Stomach smooth muscle (tissue), 2 donors: ENCODE results near the gene GNAO1.

Experiments
- H3K27ac ChIP-seq: one replicate; pipeline ENCODE4 v1.7.0; 2013; ENCODE audit warnings: mild to moderate bottlenecking, low read length, inconsistent platforms
- H3K27me3 ChIP-seq, 2 donors: one replicate each; pipeline ENCODE4 v1.7.0; 2013; ENCODE audit warnings: low read length in 2 of 2; ENCODE audit not compliant: insufficient read depth in 2 of 2, control insufficient read depth in 1 of 2
- H3K36me3 ChIP-seq, 2 donors: one replicate each; pipeline ENCODE4 v1.7.0; 2013; ENCODE audit warnings: low read length in 2 of 2; ENCODE audit not compliant: control insufficient read depth in 2 of 2, insufficient read depth in 2 of 2
- H3K4me1 ChIP-seq: one replicate; pipeline ENCODE4 v1.7.0; 2013; ENCODE audit warnings: low read length; ENCODE audit not compliant: control insufficient read depth, insufficient read depth
- H3K4me3 ChIP-seq, 2 donors: one replicate each; pipeline ENCODE4 v1.7.0; 2013; ENCODE audit warnings: low read length in 2 of 2
- H3K9ac ChIP-seq, 2 donors: one replicate each; pipeline ENCODE4 v1.7.0; 2013; ENCODE audit warnings: low read length in 2 of 2, mild to moderate bottlenecking in 1 of 2
- H3K9me3 ChIP-seq, 2 donors: one replicate each; pipeline ENCODE4 v1.7.0; 2013; ENCODE audit warnings: low read length in 2 of 2; ENCODE audit not compliant: control insufficient read depth in 2 of 2
- donor health status: healthy.
- donor health status: Pancreatic carcinoma.

The GNAO1 gene

DNA sequence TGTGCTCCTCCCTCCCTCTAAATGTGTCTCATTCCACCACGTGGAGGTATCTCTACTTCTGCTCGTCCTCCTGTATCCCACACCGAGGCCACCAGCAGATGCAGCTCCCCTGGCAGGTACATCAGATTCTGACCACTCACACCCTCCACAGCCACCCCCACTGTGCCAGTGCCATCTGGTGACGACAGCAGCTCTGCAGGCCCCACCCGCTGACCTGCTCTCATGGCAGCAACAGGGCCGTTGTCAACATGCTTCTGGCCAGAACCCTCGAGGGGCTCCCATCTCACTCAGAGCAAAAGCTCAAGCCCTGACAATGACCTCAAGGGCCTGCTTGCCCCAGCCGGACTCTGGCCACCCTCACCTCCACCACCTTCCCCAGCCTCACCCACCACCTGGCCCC is 140.6 kb downstream of the GNAO1 start:
- Histone ChIP-seq H3K4me3 (no peak overlapping the region), H3K4me1 (peaks cover 8% of the 10 kb centered on the region), H3K9ac (no peak overlapping the region), H3K36me3 (peaks cover 16 to 32% of the 10 kb centered on the region in 2 donors), H3K9me3 (no peaks in the 10 kb centered on the region), H3K27ac (no peak overlapping the region), H3K27me3 (no peaks in the 10 kb centered on the region)

- Histone ChIP-seq H3K27me3 (no peaks in the 10 kb centered on the region), H3K9ac (no peak overlapping the region)
Measured at GRCh38 chr16:56332464-56333079, 141.3 kb downstream of the GNAO1 start.

DNA sequence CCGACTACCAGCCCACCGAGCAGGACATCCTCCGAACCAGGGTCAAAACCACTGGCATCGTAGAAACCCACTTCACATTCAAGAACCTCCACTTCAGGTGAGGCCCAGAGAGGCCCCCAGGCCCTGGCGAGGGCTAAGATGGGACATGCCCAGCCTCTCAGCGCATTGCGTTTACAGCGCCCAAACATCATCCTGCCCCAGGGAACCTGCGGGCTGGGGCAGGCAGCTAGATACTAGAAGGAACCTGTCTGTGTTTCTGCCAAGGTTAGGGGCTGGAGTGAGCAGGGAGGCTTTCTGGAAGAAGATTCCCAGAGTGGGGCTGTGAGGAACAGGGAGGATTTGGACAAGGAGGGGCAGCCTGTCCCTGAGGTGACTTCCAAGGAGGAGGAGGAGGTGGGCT is 143.5 kb downstream of the GNAO1 start:
- H3K9ac ChIP-seq: no peak overlapping the region

More at GRCh38 chr16:56332464-56333079, 141.3 kb downstream of the GNAO1 start:
- Histone ChIP-seq H3K4me3 (no peak overlapping the region), H3K9me3 (no peaks in the 10 kb centered on the region), H3K36me3 (peaks cover 16 to 34% of the 10 kb centered on the region in 2 donors), H3K27ac (no peak overlapping the region), H3K4me1 (peaks cover 8% of the 10 kb centered on the region)

GRCh38 chr16:56336071-56336688 is 144.9 kb downstream of the GNAO1 start:
- H3K36me3 ChIP-seq: peaks cover 20 to 40% of the 10 kb centered on the region in 2 donors
- no peaks in the 10 kb centered on the region for H3K9me3 ChIP-seq
- H3K4me3 ChIP-seq: no peak overlapping the region
- H3K27ac ChIP-seq: no peak overlapping the region
- H3K4me1 ChIP-seq: peaks cover 4% of the 10 kb centered on the region
- no peak overlapping the region for H3K9ac ChIP-seq
- H3K27me3 ChIP-seq: no peaks in the 10 kb centered on the region

More for the DNA sequence above, 143.5 kb downstream of the GNAO1 start:
- Histone ChIP-seq H3K4me1 (peaks cover 6% of the 10 kb centered on the region), H3K27ac (no peak overlapping the region), H3K36me3 (peaks cover 16 to 41% of the 10 kb centered on the region in 2 donors), H3K27me3 (no peaks in the 10 kb centered on the region), H3K9me3 (no peaks in the 10 kb centered on the region), H3K4me3 (no peak overlapping the region)

DNA sequence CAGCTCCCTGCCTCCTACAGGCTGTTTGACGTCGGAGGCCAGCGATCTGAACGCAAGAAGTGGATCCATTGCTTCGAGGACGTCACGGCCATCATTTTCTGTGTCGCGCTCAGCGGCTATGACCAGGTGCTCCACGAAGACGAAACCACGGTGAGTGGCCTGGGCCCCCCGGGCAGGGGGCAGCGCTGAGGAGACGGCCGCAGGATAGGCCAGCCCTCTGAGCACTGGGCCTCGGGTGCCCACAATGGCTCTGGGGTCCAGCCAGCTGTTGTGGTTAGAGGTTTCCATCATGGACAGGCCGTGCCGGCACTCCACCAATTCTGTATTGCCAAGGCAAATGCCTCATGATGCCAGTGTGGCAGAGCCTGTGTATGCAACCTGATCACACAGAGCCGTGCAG is 145.4 kb downstream of the GNAO1 start:
- Histone ChIP-seq H3K27me3 (no peaks in the 10 kb centered on the region), H3K9me3 (no peaks in the 10 kb centered on the region), H3K9ac (no peak overlapping the region), H3K36me3 (peaks cover 20 to 42% of the 10 kb centered on the region in 2 donors), H3K27ac (no peak overlapping the region), H3K4me1 (peaks cover 4% of the 10 kb centered on the region), H3K4me3 (no peak overlapping the region)

GRCh38 chr16:56337131-56337857 is 146.0 kb downstream of the GNAO1 start:
- peaks cover 20 to 41% of the 10 kb centered on the region in 2 donors for H3K36me3 ChIP-seq
- H3K4me1 ChIP-seq: peaks cover 4% of the 10 kb centered on the region
- no peaks in the 10 kb centered on the region for H3K27me3 ChIP-seq
- H3K27ac ChIP-seq: no peak overlapping the region
- no peak overlapping the region for H3K4me3 ChIP-seq
- no peaks in the 10 kb centered on the region for H3K9me3 ChIP-seq
- no peak overlapping the region for H3K9ac ChIP-seq

- Histone ChIP-seq H3K4me1 (peaks cover under 1% of the 10 kb centered on the region), H3K27me3 (no peaks in the 10 kb centered on the region), H3K4me3 (no peak overlapping the region), H3K27ac (no peak overlapping the region), H3K9ac (no peak overlapping the region), H3K9me3 (no peaks in the 10 kb centered on the region), H3K36me3 (peaks cover 20 to 44% of the 10 kb centered on the region in 2 donors)
Measured at GRCh38 chr16:56337858-56338325, 146.6 kb downstream of the GNAO1 start.

DNA sequence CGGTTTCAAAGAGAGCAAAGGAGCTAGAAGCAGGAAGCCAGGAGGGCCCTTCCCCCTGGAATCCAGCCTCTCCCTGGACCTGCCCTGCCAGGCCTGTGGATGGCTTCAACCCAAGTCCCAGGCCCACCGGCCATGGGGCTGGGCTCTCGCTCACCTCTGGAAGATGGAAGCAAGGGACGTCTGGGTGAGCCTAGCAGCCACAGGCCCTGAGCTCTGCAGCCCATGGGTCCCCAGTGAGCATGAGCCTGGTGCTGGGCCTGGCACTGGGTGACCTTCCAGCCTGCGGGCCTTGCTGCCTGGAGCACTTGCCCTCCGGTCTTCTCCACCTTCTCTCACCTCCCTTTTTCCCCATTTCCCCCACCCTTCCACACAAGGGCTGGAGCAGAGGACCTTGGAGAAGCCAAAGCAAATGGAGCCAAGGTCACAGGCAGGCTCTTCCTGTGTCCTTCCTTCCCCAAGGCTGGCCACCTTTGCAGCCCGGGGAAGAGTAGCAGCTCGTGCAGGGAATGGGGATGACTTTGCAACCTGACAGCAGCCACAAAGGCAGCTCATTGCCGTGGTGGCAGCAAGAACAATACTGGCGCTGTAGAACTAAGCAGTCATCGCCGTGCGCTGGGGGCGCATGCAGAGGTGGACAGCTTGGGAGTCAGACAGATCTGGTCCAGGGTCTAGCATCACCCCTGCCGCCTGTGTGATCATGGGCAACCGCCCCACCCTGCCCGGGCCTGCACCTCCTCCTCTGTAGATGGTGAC is 147.5 kb downstream of the GNAO1 start:
- no peak overlapping the region for H3K9ac ChIP-seq
- H3K27ac ChIP-seq: no peak overlapping the region
- no peaks in the 10 kb centered on the region for H3K27me3 ChIP-seq
- no peak overlapping the region for H3K4me3 ChIP-seq
- peaks cover 20 to 43% of the 10 kb centered on the region in 2 donors for H3K36me3 ChIP-seq
- H3K4me1 ChIP-seq: no peaks in the 10 kb centered on the region
- no peaks in the 10 kb centered on the region for H3K9me3 ChIP-seq

DNA sequence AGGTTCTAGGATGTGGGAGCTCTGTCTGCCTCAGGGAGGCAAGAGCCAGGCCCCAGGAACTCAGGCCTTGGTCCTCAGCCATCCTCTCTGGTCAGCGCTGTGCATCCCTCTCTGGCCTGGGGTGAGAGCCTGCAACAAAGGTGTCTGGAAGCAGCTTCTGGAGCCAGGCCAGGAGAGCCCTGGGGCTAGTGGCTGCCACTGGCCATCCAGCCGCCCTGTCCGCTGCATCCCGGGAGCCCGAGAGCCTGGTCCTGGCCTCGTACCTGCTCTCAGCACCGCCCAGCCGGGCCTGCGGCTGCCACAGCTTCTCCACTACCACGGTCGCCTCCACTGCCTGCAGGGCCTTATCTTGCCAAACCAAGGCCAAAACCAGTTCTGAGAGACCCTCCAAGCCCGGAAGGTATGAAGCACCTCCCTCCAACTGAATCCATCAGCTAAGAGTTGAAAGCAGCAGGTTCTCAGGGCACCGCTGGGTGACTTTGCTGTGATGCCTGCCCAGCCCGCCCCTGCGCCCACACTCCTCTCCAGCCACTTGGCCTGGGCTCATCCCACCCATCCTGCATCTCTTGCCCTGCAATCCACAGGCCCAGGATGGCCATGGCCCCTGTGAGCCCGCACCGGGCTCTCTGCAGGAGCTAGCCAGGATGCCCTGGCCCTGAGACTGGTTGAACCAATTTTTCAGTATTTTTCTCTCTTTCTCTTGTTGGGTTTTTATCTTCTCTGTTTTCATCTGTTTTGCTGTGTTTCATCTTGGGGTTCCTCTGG is 148.3 kb downstream of the GNAO1 start:
- H3K27me3 ChIP-seq: no peaks in the 10 kb centered on the region
- H3K9me3 ChIP-seq: no peaks in the 10 kb centered on the region
- no peak overlapping the region for H3K27ac ChIP-seq
- H3K4me3 ChIP-seq: no peak overlapping the region
- peaks cover 19 to 45% of the 10 kb centered on the region in 2 donors for H3K36me3 ChIP-seq
- no peaks in the 10 kb centered on the region for H3K4me1 ChIP-seq
- H3K9ac ChIP-seq: no peak overlapping the region

- H3K27ac ChIP-seq: no peak overlapping the region
- no peaks in the 10 kb centered on the region for H3K4me1 ChIP-seq
- no peak overlapping the region for H3K9ac ChIP-seq
- no peak overlapping the region for H3K4me3 ChIP-seq
- H3K36me3 ChIP-seq: peaks cover 14 to 45% of the 10 kb centered on the region in 2 donors
- H3K27me3 ChIP-seq: no peaks in the 10 kb centered on the region
- H3K9me3 ChIP-seq: no peaks in the 10 kb centered on the region
Measured at GRCh38 chr16:56340416-56340815, 149.1 kb downstream of the GNAO1 start.
